ENCODE results near the gene ASAP2.

DNA sequence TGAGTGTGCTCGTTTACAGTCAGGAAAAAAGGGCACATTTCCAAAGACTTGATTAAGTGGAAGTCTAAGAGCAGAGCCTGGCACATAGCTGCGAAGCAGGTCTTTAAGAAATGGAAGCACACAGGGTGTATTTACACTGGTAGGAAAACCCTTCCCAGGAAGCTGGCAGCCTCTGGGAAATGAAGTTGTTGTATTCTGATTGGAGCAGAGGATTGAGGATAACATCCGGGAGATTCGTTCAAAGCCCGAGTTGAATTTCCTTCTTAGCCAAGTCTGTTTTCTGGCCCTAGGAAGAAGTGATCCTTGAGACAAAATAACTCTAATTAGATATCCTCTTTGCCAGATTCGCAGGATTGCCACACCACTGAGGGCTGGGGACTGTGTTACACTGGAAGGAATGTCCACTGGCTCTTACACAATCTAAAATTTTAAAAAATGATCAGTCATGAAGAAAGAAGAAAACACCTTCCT lies 140.8 kb downstream of the ASAP2 start:
- TF ChIP-seq, protein P1, sequence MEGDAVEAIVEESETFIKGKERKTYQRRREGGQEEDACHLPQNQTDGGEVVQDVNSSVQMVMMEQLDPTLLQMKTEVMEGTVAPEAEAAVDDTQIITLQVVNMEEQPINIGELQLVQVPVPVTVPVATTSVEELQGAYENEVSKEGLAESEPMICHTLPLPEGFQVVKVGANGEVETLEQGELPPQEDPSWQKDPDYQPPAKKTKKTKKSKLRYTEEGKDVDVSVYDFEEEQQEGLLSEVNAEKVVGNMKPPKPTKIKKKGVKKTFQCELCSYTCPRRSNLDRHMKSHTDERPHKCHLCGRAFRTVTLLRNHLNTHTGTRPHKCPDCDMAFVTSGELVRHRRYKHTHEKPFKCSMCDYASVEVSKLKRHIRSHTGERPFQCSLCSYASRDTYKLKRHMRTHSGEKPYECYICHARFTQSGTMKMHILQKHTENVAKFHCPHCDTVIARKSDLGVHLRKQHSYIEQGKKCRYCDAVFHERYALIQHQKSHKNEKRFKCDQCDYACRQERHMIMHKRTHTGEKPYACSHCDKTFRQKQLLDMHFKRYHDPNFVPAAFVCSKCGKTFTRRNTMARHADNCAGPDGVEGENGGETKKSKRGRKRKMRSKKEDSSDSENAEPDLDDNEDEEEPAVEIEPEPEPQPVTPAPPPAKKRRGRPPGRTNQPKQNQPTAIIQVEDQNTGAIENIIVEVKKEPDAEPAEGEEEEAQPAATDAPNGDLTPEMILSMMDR (optimal IDR thresholded peaks at IDR 0.05 in 1 of 3, IDR thresholded peaks at IDR 0.05 in 1 of 3, conservative IDR thresholded peaks at IDR 0.05 in 1 of 3; ENCODE audit: extremely low read depth in 1 of 3, insufficient read depth in 2 of 3, low read length in 3 of 3): no peak
- no peak for TF ChIP-seq EZH2 (IDR thresholded peaks at IDR 0.05; ENCODE audit: low read length)
